Epithelial cell of esophagus (primary cell): ENCODE measurements around the gene ACTA2.
A peak's percentile ranks its signal among the peaks of the same experiment; 100 is the strongest.

Experiments used
- DNase-seq: peaks from one replicate; pipeline ENCODE4 v3.0.0; 2010; ENCODE audit warnings: low read depth
- H3K4me3 ChIP-seq: 2 replicates; pipeline ENCODE4 v1.5.1; 2011; ENCODE audit warnings: mild to moderate bottlenecking, low read length, control low read depth
- TF ChIP-seq, protein P1 (sequence below): IDR thresholded peaks from 2 replicates; pipeline ENCODE4 v1.5.1; 2011; ENCODE audit warnings: low read depth, mild to moderate bottlenecking, low read length, control low read depth, inconsistent platforms; ENCODE audit not compliant: insufficient read depth; ENCODE audit errors: missing control alignments

ACTA2 gene

GRCh38 chr10:88989423-88989822 lies 36.9 kb upstream of the ACTA2 start:
- TF ChIP-seq, protein P1, sequence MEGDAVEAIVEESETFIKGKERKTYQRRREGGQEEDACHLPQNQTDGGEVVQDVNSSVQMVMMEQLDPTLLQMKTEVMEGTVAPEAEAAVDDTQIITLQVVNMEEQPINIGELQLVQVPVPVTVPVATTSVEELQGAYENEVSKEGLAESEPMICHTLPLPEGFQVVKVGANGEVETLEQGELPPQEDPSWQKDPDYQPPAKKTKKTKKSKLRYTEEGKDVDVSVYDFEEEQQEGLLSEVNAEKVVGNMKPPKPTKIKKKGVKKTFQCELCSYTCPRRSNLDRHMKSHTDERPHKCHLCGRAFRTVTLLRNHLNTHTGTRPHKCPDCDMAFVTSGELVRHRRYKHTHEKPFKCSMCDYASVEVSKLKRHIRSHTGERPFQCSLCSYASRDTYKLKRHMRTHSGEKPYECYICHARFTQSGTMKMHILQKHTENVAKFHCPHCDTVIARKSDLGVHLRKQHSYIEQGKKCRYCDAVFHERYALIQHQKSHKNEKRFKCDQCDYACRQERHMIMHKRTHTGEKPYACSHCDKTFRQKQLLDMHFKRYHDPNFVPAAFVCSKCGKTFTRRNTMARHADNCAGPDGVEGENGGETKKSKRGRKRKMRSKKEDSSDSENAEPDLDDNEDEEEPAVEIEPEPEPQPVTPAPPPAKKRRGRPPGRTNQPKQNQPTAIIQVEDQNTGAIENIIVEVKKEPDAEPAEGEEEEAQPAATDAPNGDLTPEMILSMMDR = no peak
- DNase-seq = no peak
- no peak overlapping the region for H3K4me3 ChIP-seq

DNA sequence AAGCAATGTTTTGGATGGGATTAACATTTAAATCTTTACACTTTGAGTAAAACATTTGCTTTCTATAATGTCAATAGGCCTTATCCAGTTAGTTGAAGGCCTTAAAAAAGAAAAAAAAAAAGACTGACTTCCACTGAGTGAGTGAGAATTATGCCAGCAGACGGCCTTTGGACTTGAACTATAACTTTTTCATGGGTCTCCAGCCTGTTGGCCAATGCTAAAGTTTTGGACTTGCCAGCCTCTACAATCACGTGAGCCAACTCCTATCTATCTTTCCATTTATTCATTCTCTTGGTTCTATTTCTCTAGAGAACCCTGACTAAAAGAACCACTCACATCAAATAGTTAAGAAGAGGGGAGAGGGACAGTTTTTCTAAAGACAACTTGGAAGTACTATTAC lies 35.3 kb upstream of the ACTA2 start:
- TF ChIP-seq, protein P1 = no peak
- DNase-seq = no peak
- no peak overlapping the region for H3K4me3 ChIP-seq

DNA sequence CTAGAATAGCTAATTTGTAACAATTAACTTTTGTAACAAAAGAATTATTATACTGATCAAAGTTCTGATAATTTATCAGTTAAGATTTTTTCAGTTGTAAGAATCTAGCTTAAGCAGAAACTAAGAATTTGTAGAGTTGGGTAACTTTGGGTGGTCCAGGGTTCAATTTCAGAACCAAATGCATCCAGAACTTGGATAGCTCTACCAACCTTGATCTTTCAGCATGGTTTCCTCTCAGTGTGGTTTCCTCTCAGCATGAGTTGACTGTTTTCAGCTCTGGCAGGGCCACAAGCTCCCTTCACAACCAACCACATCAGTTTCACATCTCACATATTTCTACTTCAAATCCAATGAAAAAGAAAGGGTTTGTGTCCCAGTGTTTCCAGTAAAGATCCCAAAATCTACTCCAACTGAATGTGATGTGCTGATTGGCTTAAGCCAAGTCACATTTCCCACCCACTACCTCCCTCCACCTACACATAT lies 34.7 kb upstream of the ACTA2 start:
- H3K4me3 ChIP-seq = no peak overlapping the region
- DNase-seq = no peak
- TF ChIP-seq, protein P1 = no peak

DNA sequence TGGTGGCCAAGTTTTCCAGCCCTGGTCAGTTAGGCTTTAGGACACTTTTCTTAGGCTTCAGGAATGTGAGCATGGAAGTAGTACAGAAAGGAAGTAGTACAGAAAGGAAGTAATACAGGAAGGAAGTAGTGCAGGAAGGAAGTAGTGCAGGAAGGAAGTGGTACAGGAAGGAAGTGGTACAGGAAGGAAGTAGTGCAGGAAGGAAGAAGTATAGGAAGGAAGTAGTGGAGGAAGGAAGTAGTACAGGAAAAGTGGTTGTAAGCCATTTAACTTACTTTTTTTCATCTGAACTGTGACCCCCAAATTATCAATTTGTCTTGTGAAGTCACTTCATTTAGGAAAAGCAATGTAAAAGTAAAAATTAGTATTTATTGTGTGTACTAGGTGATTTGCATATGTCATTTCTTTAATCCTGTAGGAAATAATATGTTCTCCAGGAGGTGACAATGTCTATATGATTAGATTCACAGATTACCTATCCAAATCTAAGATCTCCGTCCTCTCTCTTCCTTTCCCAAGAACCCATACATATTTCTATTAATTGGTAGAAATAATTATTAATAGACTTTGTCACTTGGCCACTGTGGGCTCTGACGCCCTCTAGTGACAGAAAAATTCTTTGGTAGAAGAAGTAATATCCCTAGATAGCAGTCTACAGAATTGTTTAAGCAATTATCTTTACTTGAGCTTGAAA lies 34.1 kb upstream of the ACTA2 start:
- peak; percentile 60 for DNase-seq
- TF ChIP-seq, protein P1 = peak; percentile 71
- no peak overlapping the region for H3K4me3 ChIP-seq

- no peak for DNase-seq
- TF ChIP-seq, protein P1 = no peak
- no peak overlapping the region for H3K4me3 ChIP-seq
Observed at GRCh38 chr10:88984525-88984924, 32.0 kb upstream of the ACTA2 start.

DNA sequence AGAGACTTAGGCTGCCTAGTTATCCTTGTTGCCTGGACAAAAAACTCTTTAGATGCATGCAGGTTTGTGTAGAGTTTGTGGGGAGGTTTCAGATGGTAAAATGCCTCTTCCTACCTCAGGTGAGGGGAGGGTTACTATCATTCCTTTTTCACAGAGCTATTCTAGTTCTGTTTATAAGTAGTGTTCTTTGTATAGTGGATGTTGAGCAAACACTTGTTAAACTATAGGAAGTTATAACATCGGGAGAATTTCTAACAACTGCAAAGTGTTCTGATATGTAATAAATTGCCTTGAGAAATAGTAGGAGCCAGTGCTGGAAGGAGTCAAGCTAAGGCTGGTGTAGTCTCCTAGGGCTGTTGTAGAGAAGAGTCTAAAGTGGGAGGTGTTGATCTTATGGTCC lies 31.4 kb upstream of the ACTA2 start:
- no peak overlapping the region for H3K4me3 ChIP-seq
- TF ChIP-seq, protein P1 = no peak
- DNase-seq = no peak

- DNase-seq = no peak
- TF ChIP-seq, protein P1 = no peak
- no peak overlapping the region for H3K4me3 ChIP-seq
Observed at GRCh38 chr10:88983206-88983605, 30.6 kb upstream of the ACTA2 start.
